ENCODE measurements around the gene COX8C. TPM values are rescaled to one million over a fixed set of nuclear protein-coding genes. Genes with fewer than 3 reads are reported as not detected.
A peak's percentile ranks its signal among the peaks of the same experiment; 100 is the strongest.

The COX8C gene
- total RNA-seq, 2 experiments from 2014 or later, result not detected

GRCh38 chr14:93328546-93328945 lies 18.4 kb upstream of the COX8C start:
- CTCF ChIA-PET, result no interaction called here
- no peak for DNase-seq
- H3K9me3 Mint-ChIP-seq, result no peaks in the 10 kb centered on the region

GRCh38 chr14:93329965-93330608 lies 16.9 kb upstream of the COX8C start:
- intact Hi-C loops (cut with micrococcal nuclease), result loop anchor here (5.0 to 10.0 kb wide), 2 partner anchors 213 to 845 kb away; partner anchors contain the start of genes ITPK1 and PPP4R4
- H3K36me3 Mint-ChIP-seq, result no peaks in the 10 kb centered on the region
- DNase-seq, result no peak
- no peaks in the 10 kb centered on the region for H3K9me3 Mint-ChIP-seq
- CTCF ChIA-PET, result interaction anchor here (0.9 kb wide), 1 partner anchor 215 kb away, joined by 3 read pairs; the partner anchor contains the start of gene ITPK1
- POLR2A ChIA-PET, result interaction anchor here (0.5 kb wide), 1 partner anchor 12 kb away, joined by 3 read pairs; no protein-coding TSS in a partner anchor
- H3K27me3 Mint-ChIP-seq, result no peaks in the 10 kb centered on the region
- H3K4me1 Mint-ChIP-seq (ENCODE audit: low read depth), result peaks cover 48% of the 10 kb centered on the region
- no peak overlapping the region for H3K4me3 Mint-ChIP-seq
- no peak overlapping the region for H3K27ac Mint-ChIP-seq

More at GRCh38 chr14:93328546-93328945, 18.4 kb upstream of the COX8C start:
- H3K36me3 Mint-ChIP-seq, result peaks cover 8% of the 10 kb centered on the region
- intact Hi-C loops (cut with micrococcal nuclease), result no loop called here
- POLR2A ChIA-PET, result no interaction called here
- H3K4me3 Mint-ChIP-seq, result no peak overlapping the region
- no peak overlapping the region for H3K27ac Mint-ChIP-seq
- H3K4me1 Mint-ChIP-seq (ENCODE audit: low read depth), result peaks cover 48% of the 10 kb centered on the region
- H3K27me3 Mint-ChIP-seq, result no peaks in the 10 kb centered on the region

GRCh38 chr14:93330609-93331000 lies 16.4 kb upstream of the COX8C start:
- POLR2A ChIA-PET, result no interaction called here
- Mint-ChIP-seq H3K27me3 (no peaks in the 10 kb centered on the region), H3K9me3 (no peaks in the 10 kb centered on the region), H3K4me1 (ENCODE audit: low read depth) (peaks cover 48% of the 10 kb centered on the region), H3K36me3 (no peaks in the 10 kb centered on the region), H3K4me3 (peak overlapping the region; percentile 83), H3K27ac (no peak overlapping the region)
- DNase-seq, result no peak
- CTCF ChIA-PET, result interaction anchor here (2.0 kb wide), 1 partner anchor 124 kb away, joined by 6 read pairs; the partner anchor contains the start of genes GON7 and UBR7
- intact Hi-C loops (cut with micrococcal nuclease), result loop anchor here (5.0 to 10.0 kb wide), 2 partner anchors 213 to 844 kb away; partner anchors contain the start of genes ITPK1 and PPP4R4

DNA sequence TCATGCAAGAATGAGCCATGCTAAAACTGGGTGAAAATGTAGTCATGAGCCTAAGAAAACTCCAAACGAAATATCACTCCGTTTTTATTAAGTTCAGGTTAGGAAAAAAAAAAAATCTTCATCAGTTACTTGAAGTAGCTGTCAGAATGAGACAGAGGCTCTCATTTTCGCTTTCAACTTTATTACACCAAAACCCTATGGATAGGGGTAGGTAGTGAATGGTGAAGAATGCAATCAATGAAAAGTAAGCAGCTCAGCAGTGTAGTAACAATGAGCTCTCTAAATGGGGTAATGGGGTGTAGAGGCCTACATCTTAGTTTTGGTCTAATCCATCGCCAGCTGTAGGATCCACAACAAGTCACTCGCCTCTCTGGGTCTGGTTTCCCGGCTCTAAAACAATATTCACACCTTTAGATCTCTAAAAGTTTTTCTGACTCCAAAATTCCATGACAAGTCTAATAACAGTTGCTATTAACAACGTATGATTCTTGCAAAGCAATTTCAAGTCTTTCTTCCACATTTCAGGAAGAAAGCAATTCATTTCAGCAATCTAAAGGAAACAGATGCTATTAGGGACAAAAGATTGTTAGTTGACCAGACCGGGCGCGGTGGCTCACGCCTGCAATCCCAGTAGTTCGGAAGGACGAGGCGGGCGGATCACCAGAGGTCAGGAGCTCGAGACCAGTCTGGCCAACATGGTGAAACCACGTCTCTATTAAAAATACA lies 15.8 kb upstream of the COX8C start:
- H3K9me3 Mint-ChIP-seq, result no peaks in the 10 kb centered on the region
- ChIA-PET CTCF (interaction anchor here (2.0 kb wide), 1 partner anchor 124 kb away, joined by 6 read pairs; the partner anchor contains the start of genes GON7 and UBR7), POLR2A (interaction anchor here (0.7 kb wide), 1 partner anchor 117 kb away, joined by 4 read pairs; no protein-coding TSS in a partner anchor)
- H3K4me3 Mint-ChIP-seq, result peak overlapping the region; percentile 83
- no peak for DNase-seq
- no peaks in the 10 kb centered on the region for H3K36me3 Mint-ChIP-seq
- H3K27me3 Mint-ChIP-seq, result no peaks in the 10 kb centered on the region
- peak overlapping the region; percentile 15 for H3K27ac Mint-ChIP-seq
- H3K4me1 Mint-ChIP-seq (ENCODE audit: low read depth), result peaks cover 48% of the 10 kb centered on the region
- intact Hi-C loops (cut with micrococcal nuclease), result loop anchor here (5.0 to 10.0 kb wide), 2 partner anchors 214 to 844 kb away; partner anchors contain the start of genes ITPK1 and PPP4R4

DNA sequence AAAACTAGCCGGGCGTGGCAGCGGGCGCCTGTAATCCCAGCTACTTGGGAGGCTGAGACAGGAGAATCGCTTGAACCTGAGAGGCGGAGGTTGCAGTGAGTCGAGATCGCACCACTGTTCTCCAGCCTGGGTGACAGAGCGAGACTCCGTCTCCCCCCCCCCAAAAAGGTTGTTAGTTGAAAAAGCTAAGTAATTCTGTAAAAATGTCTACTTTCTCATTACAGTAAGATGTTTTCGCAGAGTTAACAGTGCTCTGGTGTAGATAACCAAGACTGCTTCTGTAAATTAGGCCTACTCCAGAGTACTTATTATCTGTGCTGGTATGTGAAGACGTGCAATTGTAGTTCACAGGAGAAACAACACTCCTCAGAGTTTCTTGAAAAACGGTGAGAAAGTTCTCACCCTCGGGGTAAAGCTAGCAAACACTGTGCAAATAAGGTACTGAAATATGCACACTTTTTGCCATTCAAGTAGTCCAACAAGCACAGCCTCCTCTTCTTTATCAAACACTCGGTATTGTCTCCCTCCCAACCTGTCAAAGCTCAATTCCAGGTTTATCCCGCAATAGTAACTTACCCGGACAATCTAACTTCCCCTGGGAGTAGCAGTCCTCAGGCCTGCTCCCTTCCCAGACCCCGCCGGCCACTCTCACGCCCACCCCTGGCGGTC lies 15.1 kb upstream of the COX8C start:
- H3K9me3 Mint-ChIP-seq, result peaks cover under 1% of the 10 kb centered on the region
- DNase-seq, result no peak
- CTCF ChIA-PET, result interaction anchor here (2.0 kb wide), 1 partner anchor 125 kb away, joined by 6 read pairs; the partner anchor contains the start of genes GON7 and UBR7
- POLR2A ChIA-PET, result no interaction called here
- H3K36me3 Mint-ChIP-seq, result no peaks in the 10 kb centered on the region
- peaks cover 48% of the 10 kb centered on the region for H3K4me1 Mint-ChIP-seq (ENCODE audit: low read depth)
- H3K27ac Mint-ChIP-seq, result peak overlapping the region; percentile 66
- H3K27me3 Mint-ChIP-seq, result no peaks in the 10 kb centered on the region
- intact Hi-C loops (cut with micrococcal nuclease), result loop anchor here (2.0 to 10.0 kb wide), 3 partner anchors 125 to 843 kb away; partner anchors contain the start of genes GON7, ITPK1, PPP4R4 and UBR7
- peak overlapping the region; percentile 83 for H3K4me3 Mint-ChIP-seq

GRCh38 chr14:93332397-93332852 lies 14.6 kb upstream of the COX8C start:
- Mint-ChIP-seq H3K4me3 (peak overlapping the region; percentile 83), H3K9me3 (peaks cover 5% of the 10 kb centered on the region), H3K4me1 (ENCODE audit: low read depth) (peaks cover 47% of the 10 kb centered on the region), H3K27me3 (no peaks in the 10 kb centered on the region), H3K36me3 (no peaks in the 10 kb centered on the region), H3K27ac (peak overlapping the region; percentile 83)
- intact Hi-C loops (cut with micrococcal nuclease), result loop anchor here (2.0 to 10.0 kb wide), 3 partner anchors 126 to 842 kb away; partner anchors contain the start of genes GON7, ITPK1, PPP4R4 and UBR7
- POLR2A ChIA-PET, result no interaction called here
- DNase-seq, result peak; percentile 41
- CTCF ChIA-PET, result interaction anchor here (2.0 kb wide), 1 partner anchor 125 kb away, joined by 6 read pairs; the partner anchor contains the start of genes GON7 and UBR7

DNA sequence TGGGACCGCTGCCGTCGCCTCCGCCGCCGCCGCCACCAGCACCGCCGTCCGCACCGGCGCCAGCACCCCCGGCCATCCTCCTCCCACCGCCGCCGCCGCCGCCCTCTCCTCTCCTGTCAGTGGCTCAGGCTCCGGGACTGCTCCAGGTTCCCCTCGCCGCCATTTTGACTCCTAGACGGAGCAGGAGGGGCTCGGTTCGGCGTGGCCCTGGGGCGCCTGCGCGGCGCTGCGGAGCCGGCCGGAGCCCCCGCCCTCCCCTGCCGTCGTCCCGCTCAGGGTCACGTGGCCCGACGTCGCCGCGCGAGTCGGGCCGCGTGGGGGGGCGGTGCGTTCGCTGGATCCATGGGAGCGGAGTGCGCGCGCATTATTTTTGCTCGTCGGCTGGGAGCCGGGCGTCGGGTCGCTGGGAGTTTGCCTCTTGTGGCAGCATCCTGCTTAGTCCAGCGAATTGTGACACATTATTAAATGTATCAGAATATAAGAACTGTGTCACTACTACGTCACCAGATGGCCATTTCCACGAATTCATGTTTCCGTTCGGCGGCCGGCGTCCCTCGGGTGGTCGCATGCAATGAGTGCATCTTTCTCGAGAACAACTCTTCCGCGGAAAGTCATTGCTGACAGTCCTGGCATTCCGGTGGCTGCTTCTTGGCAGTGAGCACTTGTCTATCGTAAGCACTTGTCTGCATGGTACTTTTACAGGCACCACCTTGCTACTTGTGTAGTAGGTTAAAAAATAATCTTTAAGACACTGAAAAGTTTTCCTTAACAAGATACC lies 13.9 kb upstream of the COX8C start, which contains the start of gene BTBD7:
TSS of gene BTBD7 (minus strand) at position 184 of the 778 bp plus-strand sequence. CDS start 36,985 bp downstream, outside the sequence.
- peak within 1 kb of the TSS; percentile 83 for H3K4me3 Mint-ChIP-seq
- H3K4me1 Mint-ChIP-seq (ENCODE audit: low read depth), result peaks cover 43% of the 10 kb centered on the region
- peak; percentile 96 for DNase-seq
- H3K9me3 Mint-ChIP-seq, result peaks cover 5% of the 10 kb centered on the region
- POLR2A ChIA-PET, result no interaction called here
- H3K27ac Mint-ChIP-seq, result peak within 1 kb of the TSS; percentile 83
- intact Hi-C loops (cut with micrococcal nuclease), result loop anchor here (2.0 to 10.0 kb wide), 3 partner anchors 126 to 842 kb away; partner anchors contain the start of genes GON7, ITPK1, PPP4R4 and UBR7
- CTCF ChIA-PET, result no interaction called here
- no peaks in the 10 kb centered on the region for H3K36me3 Mint-ChIP-seq
- H3K27me3 Mint-ChIP-seq, result no peaks in the 10 kb centered on the region

DNA sequence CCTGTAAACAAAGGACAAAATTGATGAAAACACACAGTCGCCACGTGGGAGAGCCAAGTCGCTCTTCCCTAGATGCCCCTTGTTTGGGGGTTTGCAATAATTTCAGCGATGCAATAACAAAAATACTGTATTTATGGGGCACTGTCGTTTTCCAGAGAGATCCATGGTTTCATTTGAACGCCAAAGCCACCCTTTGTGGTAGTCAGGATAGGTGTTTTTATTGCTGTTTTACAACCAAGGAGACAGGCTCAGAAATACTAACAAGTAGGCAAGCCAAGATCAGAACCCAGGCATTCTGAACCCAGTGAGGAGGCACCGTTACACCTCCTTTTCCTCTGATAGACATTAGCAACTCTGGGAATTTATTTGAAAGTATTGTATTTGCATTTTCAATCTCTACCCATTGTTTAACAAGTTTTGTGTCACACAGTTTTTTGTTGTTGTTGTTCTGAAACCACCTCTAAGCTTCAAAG lies 13.3 kb upstream of the COX8C start:
- DNase-seq, result no peak
- no peaks in the 10 kb centered on the region for H3K36me3 Mint-ChIP-seq
- ChIA-PET POLR2A (no interaction called here), CTCF (no interaction called here)
- H3K4me3 Mint-ChIP-seq, result peak overlapping the region; percentile 83
- no peaks in the 10 kb centered on the region for H3K27me3 Mint-ChIP-seq
- H3K4me1 Mint-ChIP-seq (ENCODE audit: low read depth), result peaks cover 40% of the 10 kb centered on the region
- H3K9me3 Mint-ChIP-seq, result peaks cover 5% of the 10 kb centered on the region
- intact Hi-C loops (cut with micrococcal nuclease), result loop anchor here (2.0 to 10.0 kb wide), 3 partner anchors 127 to 841 kb away; partner anchors contain the start of genes GON7, ITPK1, PPP4R4 and UBR7
- H3K27ac Mint-ChIP-seq, result peak overlapping the region; percentile 83

GRCh38 chr14:93337143-93337753 lies 9.7 kb upstream of the COX8C start:
- H3K4me3 Mint-ChIP-seq, result no peak overlapping the region
- DNase-seq, result peak; percentile 33
- POLR2A ChIA-PET, result no interaction called here
- no peaks in the 10 kb centered on the region for H3K27me3 Mint-ChIP-seq
- H3K27ac Mint-ChIP-seq, result no peak overlapping the region
- intact Hi-C loops (cut with micrococcal nuclease), result loop anchor here (10.0 kb wide), 1 partner anchor 838 kb away; the partner anchor contains the start of gene PPP4R4
- CTCF ChIA-PET, result interaction anchor here (1.0 kb wide), 1 partner anchor 14 kb away, joined by 4 read pairs; no protein-coding TSS in a partner anchor
- peaks cover 11% of the 10 kb centered on the region for H3K4me1 Mint-ChIP-seq (ENCODE audit: low read depth)
- peaks cover 10% of the 10 kb centered on the region for H3K9me3 Mint-ChIP-seq
- peaks cover 3% of the 10 kb centered on the region for H3K36me3 Mint-ChIP-seq

- Mint-ChIP-seq H3K4me1 (ENCODE audit: low read depth) (peaks cover 11% of the 10 kb centered on the region), H3K9me3 (peaks cover 14% of the 10 kb centered on the region), H3K36me3 (peaks cover 3% of the 10 kb centered on the region), H3K27me3 (no peaks in the 10 kb centered on the region), H3K27ac (no peak overlapping the region), H3K4me3 (no peak overlapping the region)
- intact Hi-C loops (cut with micrococcal nuclease), result loop anchor here (10.0 kb wide), 1 partner anchor 837 kb away; the partner anchor contains the start of gene PPP4R4
- CTCF ChIA-PET, result interaction anchor here (1.0 kb wide), 1 partner anchor 13 kb away, joined by 4 read pairs; no protein-coding TSS in a partner anchor
- POLR2A ChIA-PET, result no interaction called here
- no peak for DNase-seq
These were observed 9.1 kb upstream of the COX8C start for GRCh38 chr14:93337884-93338283.
